CD4-positive, alpha-beta memory T cell (primary cell): ENCODE data around the gene PDAP1. TPM values are rescaled to one million over a fixed set of nuclear protein-coding genes. Genes with fewer than 3 reads are reported as not detected.
A peak's percentile ranks its signal among the peaks of the same experiment; 100 is the strongest.

ENCODE experiments used
- CTCF ChIA-PET: fragments of 350-600 bp; sonication (Branson Sonifier 250); formaldehyde crosslinking; loops from one replicate; lab custom pipeline; 2021; ENCODE audit warnings: inconsistent platforms; ENCODE audit not compliant: partially characterized antibody; lab: Charles Lee
- POLR2A ChIA-PET: fragments of 350-600 bp; sonication (Branson Sonifier 250); formaldehyde crosslinking; loops from one replicate; lab custom pipeline; 2021; ENCODE audit not compliant: partially characterized antibody; lab: Charles Lee
- DNase-seq, 5 donors: peaks; one replicate each; pipeline versions ENCODE4 v3.0.0 to v3.0.0-alpha.2; 2020 to 2022; ENCODE audit warnings: mixed read lengths in 1 of 5
- H3K27ac ChIP-seq: one replicate; pipeline ENCODE4 v1.7.0; 2013; ENCODE audit warnings: low read depth, low read length
- H3K27me3 ChIP-seq: 2 replicates; pipeline ENCODE4 v1.7.0; 2013; ENCODE audit warnings: mild to moderate bottlenecking, low read length, moderate library complexity; ENCODE audit not compliant: insufficient read depth
- H3K36me3 ChIP-seq: 2 replicates; pipeline ENCODE4 v1.7.0; 2013; ENCODE audit warnings: mild to moderate bottlenecking, low read length, moderate library complexity; ENCODE audit not compliant: insufficient read depth
- H3K4me1 ChIP-seq: 2 replicates; pipeline ENCODE4 v1.7.0; 2013; ENCODE audit warnings: mild to moderate bottlenecking, low read length, moderate library complexity; ENCODE audit not compliant: insufficient read depth
- H3K4me3 ChIP-seq, 2 donors: one replicate each; pipeline ENCODE4 v1.7.0; 2013; ENCODE audit warnings: low read length in 2 of 2, mild to moderate bottlenecking in 1 of 2
- H3K9me3 ChIP-seq, 2 donors: one replicate each; pipeline ENCODE4 v1.7.0; 2013; ENCODE audit warnings: low read length in 2 of 2, control low read depth in 1 of 2; ENCODE audit not compliant: control insufficient read depth in 1 of 2
- H3K27ac Mint-ChIP-seq, 7 donors: one replicate each; pipeline ENCODE4 v1.8.0; 2020 to 2021; ENCODE audit warnings: mixed read lengths in 7 of 7, mild to moderate bottlenecking in 6 of 7, inconsistent platforms in 3 of 7, moderate library complexity in 3 of 7
- H3K27me3 Mint-ChIP-seq, 2 donors: one replicate each; pipeline ENCODE4 v1.8.0; 2020 to 2021; ENCODE audit warnings: mixed read lengths in 2 of 2
- H3K36me3 Mint-ChIP-seq, 2 donors: one replicate each; pipeline ENCODE4 v1.8.0; 2020 to 2021; ENCODE audit warnings: mixed read lengths in 2 of 2, inconsistent platforms in 1 of 2, mild to moderate bottlenecking in 1 of 2
- H3K4me1 Mint-ChIP-seq, 4 donors: one replicate each; pipeline ENCODE4 v1.8.0; 2020 to 2021; ENCODE audit warnings: mixed read lengths in 4 of 4, mild to moderate bottlenecking in 1 of 4
- H3K4me3 Mint-ChIP-seq, 8 donors: one replicate each; pipeline ENCODE4 v1.8.0; 2020 to 2021; ENCODE audit warnings: mixed read lengths in 8 of 8, mild to moderate bottlenecking in 7 of 8, moderate library complexity in 6 of 8, inconsistent platforms in 3 of 8
- H3K9me3 Mint-ChIP-seq, 8 donors: one replicate each; pipeline ENCODE4 v1.8.0; 2020 to 2021; ENCODE audit warnings: mixed read lengths in 8 of 8, mild to moderate bottlenecking in 5 of 8, inconsistent platforms in 3 of 8, moderate library complexity in 1 of 8
- intact Hi-C: fragments of 100-400 bp; cut with micrococcal nuclease; formaldehyde crosslinking; loops from one replicate; pipeline ENCODE4 v1.15.1; 2023
- polyA plus RNA-seq, 2 donors: library from polyadenylated mRNA; unstranded; fragments of 300-500 nt; fragmentation: Illumina TruSeq; gene quantifications; one replicate each; pipeline ENCODE4 v1.2.3, GENCODE V29; 2021
- total RNA-seq, 2 experiments: library from RNA; stranded (reverse); gene quantifications; one replicate each; pipeline ENCODE4 v1.2.3, GENCODE V29; 2021

Gene PDAP1
- total and polyA plus RNA-seq, 4 experiments from 2014 or later = 21.5 to 67.0 (median 46.9) TPM

GRCh38 chr7:99452541-99452940, 44.1 kb upstream of the PDAP1 start:
- no peaks in the 10 kb centered on the region for H3K27me3 ChIP-seq
- intact Hi-C loops = no loop called here
- H3K9me3 ChIP-seq = no peaks in the 10 kb centered on the region
- ChIA-PET POLR2A (no interaction called here), CTCF (no interaction called here)
- Mint-ChIP-seq H3K4me1 (peaks cover 0 to 5% (median 1%) of the 10 kb centered on the region in 4 donors), H3K4me3 (no peak overlapping the region), H3K9me3 (no peaks in the 10 kb centered on the region), H3K36me3 (peaks cover 16 to 59% of the 10 kb centered on the region in 2 donors), H3K27ac (peak overlapping the region in 1 of 7 donors; percentile 12), H3K27me3 (no peaks in the 10 kb centered on the region)
- no peak overlapping the region for H3K27ac ChIP-seq
- H3K4me1 ChIP-seq = no peaks in the 10 kb centered on the region
- H3K4me3 ChIP-seq = no peak overlapping the region
- no peak for DNase-seq
- H3K36me3 ChIP-seq = peaks cover 61% of the 10 kb centered on the region

- Mint-ChIP-seq H3K4me3 (no peak overlapping the region), H3K9me3 (no peaks in the 10 kb centered on the region), H3K4me1 (peaks cover 0 to 5% (median 1%) of the 10 kb centered on the region in 4 donors), H3K36me3 (peaks cover 14 to 56% of the 10 kb centered on the region in 2 donors), H3K27ac (peak overlapping the region in 1 of 7 donors; percentile 12), H3K27me3 (no peaks in the 10 kb centered on the region)
- no peaks in the 10 kb centered on the region for H3K9me3 ChIP-seq
- H3K4me1 ChIP-seq = no peaks in the 10 kb centered on the region
- CTCF ChIA-PET = no interaction called here
- DNase-seq = no peak
- POLR2A ChIA-PET = no interaction called here
- intact Hi-C loops = no loop called here
- H3K27ac ChIP-seq = no peak overlapping the region
- H3K36me3 ChIP-seq = peaks cover 55% of the 10 kb centered on the region
- H3K4me3 ChIP-seq = no peak overlapping the region
- H3K27me3 ChIP-seq = no peaks in the 10 kb centered on the region
Observed at GRCh38 chr7:99451936-99452335, 43.5 kb upstream of the PDAP1 start.

GRCh38 chr7:99449326-99449725, 40.9 kb upstream of the PDAP1 start:
- Mint-ChIP-seq H3K36me3 (peaks cover 24 to 50% of the 10 kb centered on the region in 2 donors), H3K9me3 (no peaks in the 10 kb centered on the region), H3K4me1 (peaks cover 0 to 5% (median 2%) of the 10 kb centered on the region in 4 donors), H3K27me3 (no peaks in the 10 kb centered on the region), H3K27ac (peak overlapping the region in 3 of 7 donors; percentile 38 to 47 (median 42)), H3K4me3 (no peak overlapping the region)
- Histone ChIP-seq H3K27ac (no peak overlapping the region), H3K9me3 (no peaks in the 10 kb centered on the region), H3K36me3 (peaks cover 55% of the 10 kb centered on the region), H3K4me3 (no peak overlapping the region), H3K27me3 (no peaks in the 10 kb centered on the region), H3K4me1 (no peaks in the 10 kb centered on the region)
- ChIA-PET POLR2A (interaction anchor here (0.7 to 1.5 kb wide), 2 partner anchors 16 to 40 kb away, joined by 3 read pairs; partner anchors contain the start of genes ATP5MF, BUD31 and PDAP1), CTCF (no interaction called here)
- DNase-seq = no peak
- intact Hi-C loops = no loop called here

GRCh38 chr7:99448855-99449254, 40.5 kb upstream of the PDAP1 start:
- POLR2A ChIA-PET = interaction anchor here (0.7 to 1.1 kb wide), 2 partner anchors 17 to 40 kb away, joined by 3 read pairs; partner anchors contain the start of genes ATP5MF, BUD31 and PDAP1
- Histone ChIP-seq H3K27ac (no peak overlapping the region), H3K36me3 (peaks cover 50% of the 10 kb centered on the region), H3K4me1 (no peaks in the 10 kb centered on the region), H3K4me3 (no peak overlapping the region), H3K27me3 (no peaks in the 10 kb centered on the region), H3K9me3 (no peaks in the 10 kb centered on the region)
- CTCF ChIA-PET = no interaction called here
- no peaks in the 10 kb centered on the region for H3K9me3 Mint-ChIP-seq
- DNase-seq = no peak
- intact Hi-C loops = no loop called here
- H3K27me3 Mint-ChIP-seq = no peaks in the 10 kb centered on the region
- no peak overlapping the region for H3K27ac Mint-ChIP-seq
- peaks cover 0 to 5% (median 2%) of the 10 kb centered on the region in 4 donors for H3K4me1 Mint-ChIP-seq
- no peak overlapping the region for H3K4me3 Mint-ChIP-seq
- H3K36me3 Mint-ChIP-seq = peaks cover 23 to 46% of the 10 kb centered on the region in 2 donors

- Histone ChIP-seq H3K36me3 (peaks cover 47% of the 10 kb centered on the region), H3K9me3 (no peaks in the 10 kb centered on the region), H3K4me3 (no peak overlapping the region), H3K27ac (no peak overlapping the region), H3K27me3 (no peaks in the 10 kb centered on the region), H3K4me1 (no peaks in the 10 kb centered on the region)
- ChIA-PET POLR2A (interaction anchor here (0.6 to 1.1 kb wide), 2 partner anchors 18 to 40 kb away, joined by 3 read pairs; partner anchors contain the start of genes ATP5MF and PDAP1), CTCF (no interaction called here)
- H3K36me3 Mint-ChIP-seq = peaks cover 20 to 47% of the 10 kb centered on the region in 2 donors
- intact Hi-C loops = no loop called here
- H3K4me3 Mint-ChIP-seq = no peak overlapping the region
- DNase-seq = no peak
- no peaks in the 10 kb centered on the region for H3K9me3 Mint-ChIP-seq
- no peaks in the 10 kb centered on the region for H3K27me3 Mint-ChIP-seq
- peak overlapping the region in 1 of 7 donors; percentile 80 for H3K27ac Mint-ChIP-seq
- peaks cover 0 to 11% (median 5%) of the 10 kb centered on the region in 4 donors for H3K4me1 Mint-ChIP-seq
Observed at GRCh38 chr7:99447943-99448342, 39.5 kb upstream of the PDAP1 start.

- Histone ChIP-seq H3K27me3 (no peaks in the 10 kb centered on the region), H3K4me3 (no peak overlapping the region), H3K9me3 (no peaks in the 10 kb centered on the region), H3K36me3 (peaks cover 47% of the 10 kb centered on the region), H3K27ac (no peak overlapping the region), H3K4me1 (no peaks in the 10 kb centered on the region)
- Mint-ChIP-seq H3K4me1 (peaks cover 2 to 19% (median 10%) of the 10 kb centered on the region in 4 donors), H3K36me3 (peaks cover 19 to 49% of the 10 kb centered on the region in 2 donors), H3K9me3 (no peaks in the 10 kb centered on the region), H3K27me3 (no peaks in the 10 kb centered on the region), H3K4me3 (no peak overlapping the region), H3K27ac (peak overlapping the region in 1 of 7 donors; percentile 59)
- intact Hi-C loops = no loop called here
- CTCF ChIA-PET = no interaction called here
- no peak for DNase-seq
- POLR2A ChIA-PET = no interaction called here
Observed at GRCh38 chr7:99446096-99446495, 37.7 kb upstream of the PDAP1 start.

- no peak for DNase-seq
- peak overlapping the region in 6 of 7 donors; percentile 22 to 95 (median 92) for H3K27ac Mint-ChIP-seq
- H3K36me3 ChIP-seq = peaks cover 9% of the 10 kb centered on the region
- peaks cover 17 to 40% (median 30%) of the 10 kb centered on the region in 4 donors for H3K4me1 Mint-ChIP-seq
- ChIA-PET CTCF (no interaction called here), POLR2A (interaction anchor here (1.0 to 3.1 kb wide), 3 partner anchors 10 to 60 kb away, joined by 3 to 25 read pairs (median 3); partner anchors contain the start of genes BUD31, PDAP1 and ZNF394)
- intact Hi-C loops = no loop called here
- peaks cover 17% of the 10 kb centered on the region for H3K4me1 ChIP-seq
- H3K4me3 ChIP-seq = peak overlapping the region in 1 of 2 donors; percentile 77
- H3K36me3 Mint-ChIP-seq = peaks cover 3 to 25% of the 10 kb centered on the region in 2 donors
- H3K4me3 Mint-ChIP-seq = peak overlapping the region; percentile 95 to 98 (median 97)
- H3K9me3 ChIP-seq = no peaks in the 10 kb centered on the region
- no peak overlapping the region for H3K27ac ChIP-seq
- no peaks in the 10 kb centered on the region for H3K9me3 Mint-ChIP-seq
- H3K27me3 Mint-ChIP-seq = no peaks in the 10 kb centered on the region
- no peaks in the 10 kb centered on the region for H3K27me3 ChIP-seq
Observed at GRCh38 chr7:99440195-99440594, 31.8 kb upstream of the PDAP1 start.
